ENCODE data around the gene RCOR1.

Gene RCOR1

DNA sequence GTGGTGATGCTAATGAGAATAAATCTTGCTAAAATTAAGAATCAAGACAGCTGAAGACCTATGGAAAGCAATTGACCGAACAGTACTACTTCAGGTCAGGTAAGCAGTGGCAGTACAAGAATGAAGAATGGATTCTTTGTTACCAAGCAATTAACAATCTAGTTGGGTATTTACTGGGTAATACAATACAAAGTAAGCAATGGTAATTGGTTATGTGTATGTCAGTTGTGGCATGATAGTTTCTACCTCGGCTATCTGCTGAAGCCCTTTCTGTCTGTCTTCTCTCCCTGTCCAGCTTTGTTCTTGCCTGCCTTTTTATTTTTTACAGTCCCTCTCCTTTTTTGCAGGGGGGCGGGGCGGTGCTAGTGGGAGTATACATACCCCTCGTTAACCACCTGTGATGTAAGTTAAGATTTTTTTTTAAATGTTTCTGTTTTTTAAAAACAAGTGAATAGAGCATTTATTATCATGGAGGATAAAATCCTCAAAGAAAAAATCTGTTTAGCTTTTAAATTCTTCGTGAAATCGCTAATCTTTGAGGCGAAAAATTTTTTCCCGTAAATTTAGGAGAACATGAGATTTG is 75.9 kb downstream of the RCOR1 start:
- Histone ChIP-seq H3K9me3 (no peaks in the 10 kb centered on the region), H3K27ac (peak overlapping the region; percentile 82), H3K4me3 (ENCODE audit: low read depth in 1 of 2, low read length in 1 of 2) (no peak overlapping the region), H3K27me3 (no peaks in the 10 kb centered on the region), H3K4me1 (ENCODE audit: control insufficient read depth in 1 of 2, insufficient read depth in 1 of 2, low read depth in 1 of 2, low read length in 1 of 2) (peaks cover 74 to 90% of the 10 kb centered on the region in 2 experiments), H3K36me3 (no peaks in the 10 kb centered on the region)
- TF ChIP-seq, protein P1, sequence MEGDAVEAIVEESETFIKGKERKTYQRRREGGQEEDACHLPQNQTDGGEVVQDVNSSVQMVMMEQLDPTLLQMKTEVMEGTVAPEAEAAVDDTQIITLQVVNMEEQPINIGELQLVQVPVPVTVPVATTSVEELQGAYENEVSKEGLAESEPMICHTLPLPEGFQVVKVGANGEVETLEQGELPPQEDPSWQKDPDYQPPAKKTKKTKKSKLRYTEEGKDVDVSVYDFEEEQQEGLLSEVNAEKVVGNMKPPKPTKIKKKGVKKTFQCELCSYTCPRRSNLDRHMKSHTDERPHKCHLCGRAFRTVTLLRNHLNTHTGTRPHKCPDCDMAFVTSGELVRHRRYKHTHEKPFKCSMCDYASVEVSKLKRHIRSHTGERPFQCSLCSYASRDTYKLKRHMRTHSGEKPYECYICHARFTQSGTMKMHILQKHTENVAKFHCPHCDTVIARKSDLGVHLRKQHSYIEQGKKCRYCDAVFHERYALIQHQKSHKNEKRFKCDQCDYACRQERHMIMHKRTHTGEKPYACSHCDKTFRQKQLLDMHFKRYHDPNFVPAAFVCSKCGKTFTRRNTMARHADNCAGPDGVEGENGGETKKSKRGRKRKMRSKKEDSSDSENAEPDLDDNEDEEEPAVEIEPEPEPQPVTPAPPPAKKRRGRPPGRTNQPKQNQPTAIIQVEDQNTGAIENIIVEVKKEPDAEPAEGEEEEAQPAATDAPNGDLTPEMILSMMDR (IDR thresholded peaks at IDR 0.05) = no peak

GRCh38 chr14:102671410-102671809 is 79.0 kb downstream of the RCOR1 start:
- TF ChIP-seq, protein P1 (IDR thresholded peaks at IDR 0.05) = no peak
- no peaks in the 10 kb centered on the region for H3K9me3 ChIP-seq
- no peak overlapping the region for H3K4me3 ChIP-seq (ENCODE audit: low read depth in 1 of 2, low read length in 1 of 2)
- peaks cover 44 to 59% of the 10 kb centered on the region in 2 experiments for H3K4me1 ChIP-seq (ENCODE audit: control insufficient read depth in 1 of 2, insufficient read depth in 1 of 2, low read depth in 1 of 2, low read length in 1 of 2)
- H3K27me3 ChIP-seq = no peaks in the 10 kb centered on the region
- peaks cover 3% of the 10 kb centered on the region for H3K36me3 ChIP-seq
- peak overlapping the region; percentile 60 for H3K27ac ChIP-seq

DNA sequence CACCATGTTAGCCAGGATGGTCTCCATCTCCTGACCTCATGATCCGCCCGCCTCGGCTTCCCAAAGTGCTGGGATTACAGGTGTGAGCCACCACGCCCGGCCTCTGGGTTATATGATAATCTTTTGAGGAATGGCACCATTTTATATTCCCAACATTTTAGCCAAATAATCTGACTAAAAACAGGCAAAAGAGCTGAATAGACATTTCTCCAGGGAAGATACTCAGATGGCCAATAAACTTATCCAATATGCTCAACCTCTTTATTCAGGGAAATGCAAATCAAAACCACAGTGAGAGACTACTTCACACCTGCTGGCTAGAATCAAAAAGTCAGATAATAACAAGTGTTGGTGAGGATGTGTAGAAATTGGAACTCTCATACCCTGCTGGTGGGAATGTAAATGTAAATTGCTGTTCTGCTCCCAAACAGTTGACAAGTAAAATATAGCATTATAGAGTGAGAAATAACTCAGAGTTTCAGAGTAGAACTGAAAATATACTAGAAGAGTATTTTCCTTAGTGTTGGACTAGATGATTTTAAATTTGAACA is 80.0 kb downstream of the RCOR1 start:
- Histone ChIP-seq H3K4me3 (ENCODE audit: low read depth in 1 of 2, low read length in 1 of 2) (no peak overlapping the region), H3K36me3 (peaks cover 3% of the 10 kb centered on the region), H3K27me3 (no peaks in the 10 kb centered on the region), H3K9me3 (no peaks in the 10 kb centered on the region), H3K4me1 (ENCODE audit: control insufficient read depth in 1 of 2, insufficient read depth in 1 of 2, low read depth in 1 of 2, low read length in 1 of 2) (peaks cover 35 to 49% of the 10 kb centered on the region in 2 experiments), H3K27ac (peak overlapping the region; percentile 35)
- TF ChIP-seq, protein P1 (IDR thresholded peaks at IDR 0.05) = no peak

- no peaks in the 10 kb centered on the region for H3K27me3 ChIP-seq
- TF ChIP-seq, protein P1 (IDR thresholded peaks at IDR 0.05) = no peak
- peaks cover 3% of the 10 kb centered on the region for H3K36me3 ChIP-seq
- no peak overlapping the region for H3K27ac ChIP-seq
- H3K4me3 ChIP-seq (ENCODE audit: low read depth in 1 of 2, low read length in 1 of 2) = no peak overlapping the region
- H3K4me1 ChIP-seq (ENCODE audit: control insufficient read depth in 1 of 2, insufficient read depth in 1 of 2, low read depth in 1 of 2, low read length in 1 of 2) = peaks cover 10 to 23% of the 10 kb centered on the region in 2 experiments
- H3K9me3 ChIP-seq = no peaks in the 10 kb centered on the region
Observed at GRCh38 chr14:102675396-102675795, 82.9 kb downstream of the RCOR1 start.

DNA sequence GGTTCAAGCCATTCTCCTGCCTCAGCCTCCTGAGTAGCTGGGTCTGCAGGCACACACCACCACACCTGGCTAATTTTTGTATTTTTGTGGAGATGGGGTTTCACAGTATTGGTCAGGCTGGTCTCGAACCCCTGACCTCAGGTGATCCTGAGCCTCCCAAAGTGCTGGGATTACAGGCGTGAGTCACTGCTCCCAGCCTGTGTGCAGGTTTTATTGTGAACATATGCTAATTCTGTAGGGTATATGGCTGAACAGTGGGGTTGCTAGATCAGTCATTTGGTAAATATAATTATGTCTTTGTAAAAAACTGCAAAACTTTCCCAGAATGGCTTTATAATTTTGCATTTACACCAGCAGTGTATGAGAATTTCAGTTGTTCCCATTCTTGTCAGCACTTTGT is 85.9 kb downstream of the RCOR1 start:
- TF ChIP-seq, protein P1 (IDR thresholded peaks at IDR 0.05) = no peak
- Histone ChIP-seq H3K27me3 (no peaks in the 10 kb centered on the region), H3K36me3 (peaks cover 14% of the 10 kb centered on the region), H3K4me3 (ENCODE audit: low read depth in 1 of 2, low read length in 1 of 2) (no peak overlapping the region), H3K4me1 (ENCODE audit: control insufficient read depth in 1 of 2, insufficient read depth in 1 of 2, low read depth in 1 of 2, low read length in 1 of 2) (peaks cover 3 to 4% of the 10 kb centered on the region in 2 experiments), H3K27ac (peak overlapping the region; percentile 29), H3K9me3 (no peaks in the 10 kb centered on the region)

Data from neutrophil (primary cell).